Right lobe of liver (tissue), 4 donors: ENCODE results near the gene SLC7A10.

Source experiments
- POLR2A ChIP-seq: fragments of 450-650 bp; IDR thresholded peaks from one replicate; pipeline ENCODE4 v1.6.1; 2017; ENCODE audit warnings: antibody characterized with exemption, mild to moderate bottlenecking
- TF ChIP-seq, protein P1 (sequence below), 4 donors: fragments of 200-600 bp in 3 of 4; fragments of 450-650 bp in 1 of 4; IDR thresholded peaks; one replicate each; pipeline versions ENCODE4 v1.5.1 to v1.8.0; 2016 to 2022; ENCODE audit warnings: antibody characterized with exemption in 4 of 4, mild to moderate bottlenecking in 2 of 4
- donor health status: DM: no; HTN: no; CAD: no.
- donor health status: DM: no; HTN: no; CAD: no.
- donor health status: DM: no; HTN: yes; CAD: no.

- TF ChIP-seq, protein P1, sequence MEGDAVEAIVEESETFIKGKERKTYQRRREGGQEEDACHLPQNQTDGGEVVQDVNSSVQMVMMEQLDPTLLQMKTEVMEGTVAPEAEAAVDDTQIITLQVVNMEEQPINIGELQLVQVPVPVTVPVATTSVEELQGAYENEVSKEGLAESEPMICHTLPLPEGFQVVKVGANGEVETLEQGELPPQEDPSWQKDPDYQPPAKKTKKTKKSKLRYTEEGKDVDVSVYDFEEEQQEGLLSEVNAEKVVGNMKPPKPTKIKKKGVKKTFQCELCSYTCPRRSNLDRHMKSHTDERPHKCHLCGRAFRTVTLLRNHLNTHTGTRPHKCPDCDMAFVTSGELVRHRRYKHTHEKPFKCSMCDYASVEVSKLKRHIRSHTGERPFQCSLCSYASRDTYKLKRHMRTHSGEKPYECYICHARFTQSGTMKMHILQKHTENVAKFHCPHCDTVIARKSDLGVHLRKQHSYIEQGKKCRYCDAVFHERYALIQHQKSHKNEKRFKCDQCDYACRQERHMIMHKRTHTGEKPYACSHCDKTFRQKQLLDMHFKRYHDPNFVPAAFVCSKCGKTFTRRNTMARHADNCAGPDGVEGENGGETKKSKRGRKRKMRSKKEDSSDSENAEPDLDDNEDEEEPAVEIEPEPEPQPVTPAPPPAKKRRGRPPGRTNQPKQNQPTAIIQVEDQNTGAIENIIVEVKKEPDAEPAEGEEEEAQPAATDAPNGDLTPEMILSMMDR (IDR thresholded peaks at IDR 0.05): no peak
- TF ChIP-seq POLR2A: no peak
These were observed 13.7 kb downstream of the SLC7A10 start for GRCh38 chr19:33211794-33212435.
